HT1080 (cell line): ENCODE data around the gene IGSF22. TPM values are rescaled to one million over a fixed set of nuclear protein-coding genes. Genes with fewer than 3 reads are reported as not detected.
A peak's percentile ranks its signal among the peaks of the same experiment; 100 is the strongest.

ENCODE experiments used
- DNase-seq: peaks from one replicate; pipeline ENCODE4 v3.0.0-alpha.2; 2015; ENCODE audit warnings: low read depth
- total RNA-seq: library from RNA; depleted of rRNA; stranded (reverse); fragments of >200 nt; shearing (Covaris generic); gene quantifications from 2 replicates; pipeline ENCODE4 v1.2.3, GENCODE V29; 2014

IGSF22 gene
- total RNA-seq, 1 experiment from 2014 or later: not detected

DNA sequence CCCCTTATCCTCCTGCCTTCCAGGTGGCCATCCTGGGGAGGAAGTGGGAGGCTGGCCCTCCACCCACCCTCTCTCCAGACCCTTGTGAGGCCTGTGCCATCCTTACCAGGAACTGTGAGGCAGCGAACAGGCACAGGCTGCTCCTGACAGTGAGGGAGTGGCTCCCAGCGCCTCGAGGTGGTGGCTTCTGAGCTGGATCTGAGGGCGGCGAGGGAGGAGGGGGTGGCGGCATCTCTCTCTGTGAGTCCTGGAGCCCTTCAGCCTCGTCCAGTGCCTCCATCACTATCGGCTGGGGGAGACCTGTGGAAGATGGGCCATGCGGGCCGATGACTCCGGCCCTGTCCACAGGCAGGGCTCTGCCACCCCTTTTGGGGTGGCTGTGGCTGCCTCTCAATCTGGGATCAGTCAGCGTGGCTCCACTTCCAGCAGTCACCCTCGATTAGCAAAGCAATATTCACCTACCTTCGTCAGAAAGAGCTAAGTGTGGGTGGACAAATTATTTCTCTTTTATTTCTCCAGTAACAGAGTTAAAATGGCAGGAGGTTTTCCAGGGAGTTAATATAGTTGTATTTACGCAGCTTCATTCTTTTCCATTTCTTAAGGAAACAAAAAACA lies 18.0 kb upstream of the IGSF22 start:
- DNase-seq: no peak

DNA sequence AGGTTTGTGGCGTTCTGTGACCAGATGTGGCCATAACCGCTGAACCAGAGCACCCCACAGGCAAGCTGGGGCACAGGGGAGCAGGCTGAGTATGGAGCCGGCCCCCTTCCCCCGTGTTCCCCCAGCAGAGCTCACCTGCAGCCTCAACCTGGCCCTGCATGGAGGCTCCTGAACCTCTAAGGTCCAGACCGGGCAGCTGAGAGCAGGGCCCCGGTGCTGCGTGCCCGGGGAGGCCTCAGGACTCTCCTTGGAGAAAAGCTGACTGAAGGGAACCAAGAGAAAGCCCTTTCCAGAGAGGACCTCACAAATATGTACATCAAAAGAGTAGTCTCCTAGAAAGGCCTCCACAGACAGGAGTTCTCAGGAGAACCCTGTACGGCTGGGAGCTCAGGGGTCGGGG lies 17.4 kb upstream of the IGSF22 start:
- DNase-seq: no peak

DNA sequence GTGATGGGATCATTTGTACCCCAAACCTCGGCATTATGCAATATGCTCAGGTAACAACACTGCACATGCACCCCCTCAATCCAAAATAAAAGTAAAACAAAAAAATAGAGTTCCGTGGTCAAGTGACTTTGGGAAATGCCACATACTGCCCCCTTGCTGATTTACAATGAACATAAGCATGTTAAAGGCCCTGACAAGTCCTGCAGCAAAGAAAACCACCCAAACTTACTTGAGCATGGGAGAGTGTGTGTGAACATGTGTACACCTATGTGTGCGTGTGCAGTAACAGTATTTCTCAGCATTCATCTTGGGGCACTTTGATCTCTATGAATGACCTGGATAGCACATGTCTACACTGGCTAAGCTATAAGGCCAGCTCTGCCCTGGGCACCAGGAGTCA lies 15.8 kb upstream of the IGSF22 start:
- no peak for DNase-seq

GRCh38 chr11:18739685-18740084 lies 13.7 kb upstream of the IGSF22 start:
- no peak for DNase-seq

GRCh38 chr11:18737642-18738041 lies 11.7 kb upstream of the IGSF22 start:
- no peak for DNase-seq

GRCh38 chr11:18736590-18737148 lies 10.7 kb upstream of the IGSF22 start:
- DNase-seq: no peak

DNA sequence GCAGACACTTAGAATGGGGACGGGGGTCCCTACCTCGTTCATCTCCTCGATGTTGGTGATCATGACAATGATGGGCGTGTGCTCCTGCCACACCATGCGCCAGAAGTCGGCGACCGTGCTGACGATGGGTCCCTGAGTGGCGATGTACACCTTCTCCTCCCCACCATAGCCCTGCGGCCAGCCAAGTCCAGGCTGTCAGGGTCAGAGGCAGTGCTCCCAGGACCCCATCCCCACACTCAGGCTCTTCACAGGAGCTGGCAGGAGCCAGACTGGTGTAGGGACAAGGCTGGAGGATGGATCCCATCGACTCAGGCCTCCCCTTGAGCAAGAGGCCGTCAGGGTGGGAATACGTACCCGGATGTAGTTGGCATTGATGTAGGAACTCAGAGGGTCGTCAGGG lies 7.2 kb upstream of the IGSF22 start:
- no peak for DNase-seq

GRCh38 chr11:18731949-18732821 lies 6.2 kb upstream of the IGSF22 start:
- peak; percentile 60 for DNase-seq

DNA sequence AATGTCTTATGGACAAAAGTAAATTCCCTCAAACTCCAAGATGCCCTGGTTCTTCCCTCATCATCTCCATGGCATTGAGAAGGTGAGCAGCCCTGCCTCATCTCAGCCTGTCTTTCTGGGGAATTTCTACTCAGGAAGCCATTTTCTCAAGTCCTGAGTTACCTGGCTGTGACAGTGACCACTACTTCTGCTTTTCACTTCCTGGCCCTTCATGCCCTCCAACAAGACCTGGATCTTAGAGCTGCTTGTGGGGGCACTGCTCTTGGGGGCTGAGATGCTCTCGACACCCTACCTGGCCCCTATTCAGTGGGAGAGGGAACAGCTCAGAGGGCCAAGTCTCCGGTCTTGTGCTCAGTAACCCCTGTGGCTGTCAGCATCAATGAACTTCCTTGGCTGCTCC lies 5.5 kb upstream of the IGSF22 start:
- DNase-seq: no peak

DNA sequence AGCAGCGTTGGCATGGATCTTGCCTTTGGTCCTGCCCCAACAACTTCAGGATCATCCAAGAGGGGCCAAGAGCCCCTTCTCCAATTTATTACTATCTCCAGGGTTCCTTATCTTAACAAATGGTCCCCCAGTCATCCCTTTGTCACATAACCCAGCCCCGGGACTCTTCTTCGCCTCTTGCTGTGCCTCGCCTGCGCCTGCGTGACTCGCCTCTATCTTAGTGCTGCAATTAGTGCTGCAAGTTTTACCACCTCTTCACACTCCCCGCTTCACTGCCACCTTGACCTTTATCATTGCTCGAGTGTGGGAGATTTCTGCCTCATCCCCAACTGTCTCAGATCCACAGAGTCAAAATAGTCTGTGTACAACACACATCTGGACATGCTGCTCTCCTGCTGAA lies 4.0 kb upstream of the IGSF22 start:
- DNase-seq: no peak

- no peak for DNase-seq
Measured at GRCh38 chr11:18729426-18729825, 3.4 kb upstream of the IGSF22 start.

DNA sequence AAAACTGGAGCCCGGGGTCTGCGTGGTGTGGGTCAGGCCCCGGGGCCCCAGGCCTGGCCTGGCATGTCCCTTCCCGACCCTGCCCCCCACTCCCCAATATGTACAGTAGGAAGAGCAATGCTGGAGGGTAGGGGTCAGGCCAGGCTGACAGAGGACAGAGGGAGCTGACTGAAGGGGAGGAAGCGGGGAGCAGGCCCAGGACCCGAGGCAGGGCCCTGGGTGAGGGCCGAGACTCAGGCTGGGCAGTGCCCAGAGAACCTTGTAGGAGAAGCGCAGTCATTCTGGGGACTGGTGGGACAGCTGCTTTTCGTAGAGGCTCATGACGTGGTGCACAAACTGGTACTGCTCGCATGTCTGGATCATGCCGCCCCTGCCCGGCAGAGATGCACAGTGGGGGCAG lies 2.7 kb upstream of the IGSF22 start:
- DNase-seq: no peak

GRCh38 chr11:18727479-18728236 lies 1.7 kb upstream of the IGSF22 start:
- DNase-seq: peak; percentile 26

- DNase-seq: no peak
Measured at GRCh38 chr11:18723991-18724390, 2.0 kb downstream of the IGSF22 start.

DNA sequence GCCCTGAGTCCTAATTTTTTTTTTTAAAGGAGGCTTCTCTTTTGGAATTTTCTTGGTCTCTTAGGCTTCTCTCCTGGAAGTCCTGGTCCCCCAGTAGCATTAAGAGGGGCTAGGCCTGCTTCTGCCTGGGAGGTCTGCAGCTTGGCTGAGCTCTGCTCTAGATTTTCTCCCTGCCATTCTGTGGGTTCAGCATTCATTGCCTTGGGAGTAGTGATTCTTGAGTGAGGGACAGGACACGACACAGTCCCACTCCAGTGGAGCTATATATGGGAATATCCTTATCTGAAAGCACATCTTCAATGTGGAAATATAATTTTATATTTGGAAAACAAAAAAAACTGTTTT lies 3.7 kb downstream of the IGSF22 start:
- DNase-seq: no peak

DNA sequence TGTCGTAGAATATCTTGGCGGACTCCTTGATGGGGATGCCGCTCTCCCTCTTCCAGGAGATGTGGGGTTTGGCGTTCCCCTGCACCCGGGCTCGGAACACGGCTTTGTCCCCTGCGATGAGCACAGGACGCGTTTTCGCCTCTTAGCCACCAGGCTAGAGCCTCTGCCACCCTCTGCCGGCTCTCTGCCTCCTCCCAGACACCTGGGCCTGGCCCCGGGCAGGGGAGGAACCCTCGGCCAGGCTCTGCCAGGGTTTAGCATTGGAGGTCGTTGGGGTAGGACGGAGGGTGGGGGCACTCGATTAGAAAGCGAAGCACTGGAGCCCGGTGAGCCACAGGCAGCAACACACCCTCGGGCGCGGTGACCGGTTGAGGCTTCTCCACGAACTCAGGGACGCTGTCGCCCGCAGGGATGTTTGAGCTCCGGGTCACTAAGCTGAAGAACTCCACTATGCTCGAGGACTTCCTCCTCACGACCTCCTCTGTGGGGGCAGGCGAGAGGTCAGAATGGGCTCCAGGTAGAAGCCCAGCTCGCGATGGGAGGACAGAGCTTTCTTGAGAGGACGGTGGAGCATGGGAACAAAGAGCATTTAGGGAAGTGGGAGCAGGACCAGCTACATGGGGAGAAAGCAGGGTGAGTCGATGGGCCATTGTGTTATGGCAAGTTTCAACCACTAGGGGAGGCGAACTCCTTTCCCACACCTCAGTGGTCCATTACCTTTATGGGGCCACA lies 4.3 kb downstream of the IGSF22 start:
- peak; percentile 22 for DNase-seq

- no peak for DNase-seq
Measured at GRCh38 chr11:18720808-18721560, 5.0 kb downstream of the IGSF22 start.

GRCh38 chr11:18720091-18720807 lies 5.7 kb downstream of the IGSF22 start:
- DNase-seq: no peak

- DNase-seq: no peak
Measured at GRCh38 chr11:18715476-18715875, 10.5 kb downstream of the IGSF22 start.

GRCh38 chr11:18714443-18714780 lies 11.6 kb downstream of the IGSF22 start:
- DNase-seq: no peak
